Stimulated activated CD8-positive, alpha-beta memory T cell treated with anti-CD3 and anti-CD28 coated beads, Interleukin-12 subunit alpha, Interleukin-12 subunit beta, amount 100 ng/mL, for 1 hour (primary cell): ENCODE results near the gene PSMB1.

Source experiments
- DNase-seq: peaks from one replicate; pipeline ENCODE4 v3.0.0-alpha.2; 2020; ENCODE audit warnings: low read depth

Gene PSMB1

DNA sequence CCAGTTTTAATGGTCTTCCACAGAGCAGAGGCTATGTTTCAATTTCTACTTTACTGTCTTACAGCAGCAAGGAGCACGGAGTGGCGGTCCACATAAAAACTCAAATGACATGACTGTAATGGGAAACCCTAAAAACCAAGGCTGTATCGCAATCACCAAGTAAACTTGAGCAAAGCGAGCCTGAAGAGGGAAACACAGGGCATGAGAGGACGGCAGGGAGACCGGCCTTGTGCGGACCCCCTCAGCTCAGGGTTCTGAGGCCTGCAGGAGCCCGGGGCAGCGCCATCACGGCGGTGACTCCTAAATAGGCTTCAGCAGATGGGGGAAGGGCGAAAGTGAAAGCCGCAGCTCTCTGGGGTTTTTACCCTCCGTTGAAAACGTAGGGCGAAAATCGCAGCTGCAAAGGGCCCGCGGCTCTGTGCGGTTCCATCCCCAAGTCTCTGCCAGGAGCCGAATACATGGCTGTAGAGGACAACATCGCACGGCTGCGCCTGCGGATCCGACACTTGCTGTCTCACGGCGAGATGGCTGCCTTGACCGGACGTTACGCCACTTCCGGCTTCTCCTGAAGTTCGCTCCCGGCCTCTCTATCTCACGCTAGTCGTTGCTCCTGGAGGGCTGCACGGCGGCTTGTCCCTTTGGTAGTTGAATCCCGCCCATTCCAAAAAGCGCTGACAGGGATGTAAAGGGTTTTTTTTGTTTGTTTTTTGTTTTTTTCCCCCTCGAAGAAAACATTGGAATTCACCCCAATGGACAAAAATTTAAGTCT lies at the start of gene PSMB1:
PSMB1 (minus strand) TSS at position 543 of the 769 bp plus-strand sequence; CDS start at position 478, 65 bp downstream.
- peak; percentile 73 for DNase-seq

GRCh38 chr6:170597278-170597677 lies 44.2 kb upstream of the PSMB1 start:
- no peak for DNase-seq

GRCh38 chr6:170596426-170596825 lies 43.3 kb upstream of the PSMB1 start:
- no peak for DNase-seq

- DNase-seq, result no peak
Measured at GRCh38 chr6:170590725-170591124, 37.6 kb upstream of the PSMB1 start.

- no peak for DNase-seq
Measured at GRCh38 chr6:170584954-170585498, 31.9 kb upstream of the PSMB1 start.

GRCh38 chr6:170584181-170584953 lies 31.3 kb upstream of the PSMB1 start, which contains the start of gene PDCD2:
TSS of gene PDCD2 (minus strand) at chr6:170584637. CDS start at chr6:170584581, 56 bp downstream.
- DNase-seq, result peak; percentile 84

GRCh38 chr6:170583756-170584180 lies 30.7 kb upstream of the PSMB1 start:
- no peak for DNase-seq

- DNase-seq, result no peak
Measured at GRCh38 chr6:170578909-170579308, 25.8 kb upstream of the PSMB1 start.

DNA sequence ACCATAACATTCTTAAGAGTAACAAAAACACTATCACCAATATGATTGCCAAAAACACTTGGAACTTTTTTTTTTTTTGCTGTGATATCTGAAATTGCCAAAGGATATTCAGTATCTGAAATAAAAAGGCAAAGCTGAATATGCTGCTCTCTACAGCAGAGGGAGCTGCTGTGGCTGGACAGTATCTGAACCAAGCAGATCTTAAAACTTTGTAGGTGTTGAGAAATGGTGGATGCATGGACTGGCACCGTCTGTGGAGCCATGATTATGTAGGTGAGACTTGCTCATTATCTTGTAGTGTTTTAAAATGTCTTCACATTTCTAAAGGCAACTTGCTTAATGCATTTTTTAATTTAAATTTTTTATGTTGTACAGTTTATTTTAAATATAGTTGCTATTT lies 22.1 kb upstream of the PSMB1 start:
- DNase-seq, result no peak

DNA sequence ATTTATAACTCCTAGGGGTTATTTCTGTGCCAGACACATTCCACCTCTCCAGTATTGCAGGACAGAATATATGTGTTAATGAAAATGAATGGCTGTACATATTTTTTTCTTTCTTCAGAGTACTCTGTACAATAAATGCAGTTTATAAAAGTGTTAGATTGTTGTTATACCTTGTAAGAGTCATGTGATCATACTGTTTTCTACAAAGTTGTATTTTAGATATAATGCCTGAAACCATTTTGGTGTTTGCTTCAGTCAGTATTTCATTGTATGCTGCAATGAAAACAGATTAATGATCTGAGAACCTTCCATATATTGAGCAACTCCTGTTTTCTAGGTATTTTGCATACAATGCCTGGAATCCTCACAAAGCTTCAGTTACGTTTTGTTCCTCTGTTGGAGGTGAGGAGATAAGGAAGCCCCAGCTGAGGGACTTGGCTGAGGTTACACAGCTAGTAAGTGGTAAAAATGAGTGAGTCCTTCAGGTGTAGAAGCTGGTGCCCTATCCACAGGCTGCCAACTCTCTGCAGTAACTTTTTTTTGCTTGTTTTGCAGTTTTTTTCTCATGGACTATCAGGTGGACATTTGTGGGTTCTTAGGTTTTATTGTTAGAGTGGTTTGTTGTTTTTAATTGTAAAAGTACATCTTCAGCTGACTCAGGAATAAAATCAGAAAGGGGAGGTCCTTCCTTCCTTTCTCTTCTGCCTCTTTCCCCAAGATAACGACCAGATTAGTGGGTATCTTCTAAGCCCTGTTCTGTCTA lies 19.8 kb upstream of the PSMB1 start:
- no peak for DNase-seq

GRCh38 chr6:170564936-170565530 lies 11.9 kb upstream of the PSMB1 start:
- DNase-seq, result no peak

DNA sequence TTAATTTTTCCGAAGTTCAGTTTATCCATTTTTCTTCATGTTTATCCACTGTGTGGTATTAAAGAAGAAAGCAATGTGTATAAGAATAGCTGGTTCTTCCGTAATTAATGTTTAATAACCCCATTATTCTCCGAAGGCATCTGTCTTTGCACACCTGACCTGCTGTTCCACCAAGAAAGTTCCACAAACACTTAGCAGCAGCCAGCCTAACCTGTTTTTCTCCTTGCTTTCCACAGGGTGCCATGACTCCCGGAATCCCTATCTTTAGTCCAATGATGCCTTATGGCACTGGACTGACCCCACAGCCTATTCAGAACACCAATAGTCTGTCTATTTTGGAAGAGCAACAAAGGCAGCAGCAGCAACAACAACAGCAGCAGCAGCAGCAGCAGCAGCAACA lies 8.4 kb upstream of the PSMB1 start:
- no peak for DNase-seq

- no peak for DNase-seq
Measured at GRCh38 chr6:170555305-170555704, 2.2 kb upstream of the PSMB1 start.

DNA sequence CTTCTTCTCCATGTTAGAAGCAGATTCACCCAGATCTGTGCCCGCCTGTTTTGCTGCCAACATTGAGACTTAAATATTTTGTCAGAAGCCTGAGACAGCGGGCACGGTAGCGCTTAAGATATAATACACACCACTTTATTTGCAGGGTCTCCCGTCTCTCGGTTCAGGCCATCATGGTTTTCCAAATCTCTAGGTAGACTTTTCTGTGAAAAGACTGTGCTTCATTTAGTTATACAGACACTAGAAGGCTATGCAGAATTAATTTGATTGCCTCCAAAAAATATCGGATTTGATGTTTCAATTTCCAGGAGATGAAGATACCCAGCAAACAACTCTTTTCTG lies 1.7 kb upstream of the PSMB1 start:
- no peak for DNase-seq

DNA sequence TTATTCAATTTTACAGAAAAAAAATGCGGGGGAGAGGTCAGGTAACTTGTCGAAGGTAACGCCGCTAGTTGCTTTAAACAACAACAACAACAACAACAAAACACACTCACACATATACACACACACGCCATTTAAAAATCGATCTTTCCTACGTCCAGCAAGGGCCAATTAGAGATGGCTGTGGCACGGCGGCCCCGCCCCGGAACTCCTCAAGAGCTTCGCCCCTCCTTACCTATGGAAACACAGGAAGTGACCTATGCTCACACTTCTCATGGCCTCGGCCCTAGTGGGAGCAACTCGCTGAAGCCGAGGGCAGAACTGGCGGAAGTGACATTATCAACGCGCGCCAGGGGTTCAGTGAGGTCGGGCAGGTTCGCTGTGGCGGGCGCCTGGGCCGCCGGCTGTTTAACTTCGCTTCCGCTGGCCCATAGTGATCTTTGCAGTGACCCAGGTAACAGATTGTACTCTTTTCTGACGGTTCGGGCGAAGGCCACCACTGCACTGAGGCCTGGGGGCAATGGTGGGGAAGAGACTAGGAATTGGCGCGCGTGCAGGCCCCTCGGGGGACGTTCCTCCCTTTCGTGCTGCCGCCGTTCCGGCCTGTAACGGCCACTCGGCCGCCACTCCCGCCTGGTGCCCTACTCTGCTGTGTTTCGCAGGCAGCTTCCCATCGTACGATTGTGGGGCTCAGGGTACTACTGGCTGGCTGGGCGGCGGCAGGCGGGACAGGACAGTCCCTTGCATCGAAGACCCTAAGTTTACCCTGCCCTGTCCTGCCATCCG lies 1.1 kb upstream of the PSMB1 start, which contains the start of gene TBP:
TBP (plus strand) TSS at position 357 of the 783 bp plus-strand sequence. CDS start 2,661 bp downstream, outside the sequence.
- DNase-seq, result peak; percentile 94

DNA sequence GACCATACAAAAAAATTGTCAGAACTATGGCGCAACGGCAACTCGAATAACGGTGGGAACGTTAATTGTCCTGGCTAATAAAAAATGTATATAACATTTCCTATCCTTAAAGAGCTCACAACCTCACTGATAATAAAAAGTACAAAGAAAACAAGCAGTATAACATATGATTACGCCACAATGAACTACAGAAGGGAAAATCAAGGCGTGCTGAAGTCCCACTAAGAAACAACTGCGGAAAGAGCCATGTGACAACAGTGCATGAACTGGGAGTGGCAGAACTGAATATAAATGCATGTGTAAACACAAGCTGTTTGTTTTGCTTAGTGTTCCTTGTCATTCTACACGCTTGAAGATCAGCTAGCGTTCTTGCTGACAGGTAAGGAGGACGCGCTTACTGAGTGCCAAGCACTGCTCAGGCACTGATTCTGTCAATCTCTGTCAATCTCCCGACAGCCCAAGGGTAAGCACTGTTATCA lies 466 bp upstream of the PSMB1 start:
- DNase-seq, result peak; percentile 2

GRCh38 chr6:170545405-170545804 lies 7.7 kb downstream of the PSMB1 start:
- DNase-seq, result no peak

DNA sequence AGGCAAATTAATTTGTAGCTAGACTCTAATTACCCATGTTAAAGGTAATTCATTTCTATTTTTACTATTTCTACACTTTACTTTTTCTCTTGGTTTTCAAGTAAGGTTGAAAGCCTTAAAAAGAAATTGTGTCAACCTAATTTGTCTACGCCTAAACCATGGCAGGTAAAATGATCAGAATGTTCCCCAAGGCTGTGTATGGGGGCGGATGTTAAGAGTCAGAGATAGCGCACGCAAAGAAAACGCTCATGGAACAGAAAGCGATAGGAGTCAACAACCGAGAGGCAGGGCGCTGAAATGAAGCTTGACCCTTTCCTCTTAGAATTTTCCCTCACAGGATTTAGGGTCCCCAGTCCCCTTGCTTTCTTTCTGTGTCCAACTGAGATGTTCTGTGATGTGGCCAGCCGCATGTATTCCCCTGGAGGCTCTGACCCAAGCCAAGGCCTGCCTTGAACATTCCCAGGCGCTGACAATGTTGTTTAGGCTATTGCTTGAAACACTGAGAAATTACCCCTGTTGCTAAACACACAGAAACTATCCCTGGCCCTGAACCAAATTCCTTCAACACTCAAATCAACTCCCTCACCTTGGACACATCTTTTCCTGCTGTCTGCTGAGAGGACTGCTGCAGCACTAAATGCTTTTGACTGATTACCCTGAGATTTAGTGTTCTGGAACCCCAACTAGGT lies 10.9 kb downstream of the PSMB1 start:
- DNase-seq, result no peak

DNA sequence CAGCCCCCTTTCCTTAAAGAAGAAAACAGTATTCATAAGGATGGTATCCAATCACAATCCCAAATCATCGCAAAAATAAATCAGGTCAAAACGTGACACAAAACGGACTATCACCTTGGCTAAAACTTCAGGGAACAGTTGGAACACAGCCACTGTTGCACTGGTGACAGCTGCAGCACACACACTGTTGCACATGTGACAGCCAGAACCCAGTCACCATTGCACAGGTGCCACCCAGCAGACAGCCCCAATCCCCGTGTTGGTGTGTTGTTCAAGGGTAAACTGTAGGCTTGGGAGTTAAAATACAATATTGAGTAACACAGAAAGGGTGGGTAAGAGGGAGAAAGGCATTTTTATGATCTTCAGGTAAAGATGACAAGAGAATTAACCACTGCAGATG lies 15.8 kb downstream of the PSMB1 start:
- DNase-seq, result no peak

DNA sequence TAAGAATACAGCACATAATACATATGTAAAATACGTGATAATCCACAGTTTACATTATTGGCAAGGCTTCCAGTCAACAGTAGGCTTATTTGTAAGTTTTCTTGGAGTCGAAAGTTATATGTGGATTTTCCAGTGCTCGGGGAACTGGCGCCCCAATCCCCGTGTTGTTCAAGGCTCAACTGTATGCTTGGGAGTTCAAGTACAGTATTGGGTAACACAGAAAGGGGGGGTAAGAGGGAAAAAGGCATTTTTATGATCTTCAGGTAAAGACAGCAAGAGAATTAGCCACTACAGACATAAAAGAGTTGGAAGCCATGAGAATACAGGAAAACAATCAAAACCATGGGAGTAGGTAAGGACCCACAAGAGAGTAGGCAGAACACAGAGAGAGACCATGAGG lies 16.4 kb downstream of the PSMB1 start:
- DNase-seq, result no peak
